Measurements from ENCODE around the gene ICAM3. TPM values are rescaled to one million over a fixed set of nuclear protein-coding genes. Genes with fewer than 3 reads are reported as not detected.

Gene ICAM3
- total RNA-seq, result 10.7 and 12.9 TPM in 2 replicates

GRCh38 chr19:10339380-10339960 is at the start of gene ICAM3:
Gene ICAM3, minus strand, starts transcription at chr19:10339624. Its CDS starts 10 bp downstream, at chr19:10339614.

DNA sequence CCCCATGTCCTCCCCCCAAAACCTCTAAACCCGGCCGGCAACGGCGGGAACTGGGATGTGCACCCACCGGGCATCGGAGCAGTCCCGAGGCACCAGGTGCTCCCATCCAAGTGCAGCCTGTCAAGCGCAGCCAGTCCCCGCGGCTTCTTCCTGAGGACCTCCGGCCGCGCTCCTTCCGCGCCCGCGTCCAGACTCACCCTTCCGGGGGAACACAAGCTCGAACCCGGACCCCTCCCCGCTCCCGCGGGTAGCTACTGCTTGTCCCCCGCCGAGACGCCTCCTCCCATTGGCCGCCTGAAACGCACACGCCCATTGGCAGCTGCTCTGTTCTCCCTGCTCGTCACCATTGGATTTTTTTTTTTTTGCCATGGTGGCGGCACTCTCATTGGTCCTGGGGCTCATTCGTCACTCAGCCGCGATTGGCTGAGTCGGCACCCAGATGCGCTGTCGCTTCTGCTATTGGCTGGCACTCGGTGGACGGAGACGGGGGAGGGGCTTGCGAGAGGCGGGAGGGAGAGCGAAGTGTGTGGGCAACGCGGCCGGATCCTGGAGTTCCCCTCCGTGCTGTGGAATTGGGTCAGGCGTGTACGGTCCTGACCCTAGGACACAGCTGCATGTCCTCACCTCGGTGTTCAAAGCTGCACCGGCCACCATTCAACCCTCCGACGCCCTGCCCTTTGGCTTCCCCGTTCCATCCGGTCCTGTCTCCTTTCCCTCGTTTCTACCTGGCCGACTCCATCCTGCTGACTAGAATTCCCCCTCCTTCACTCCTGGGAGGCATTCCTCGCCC is 41.1 kb upstream of the ICAM3 start, which contains the start of gene TYK2:
Gene TYK2 (minus strand): TSS at position 260 of the 790 bp plus-strand sequence. CDS start 2,166 bp downstream, outside the sequence.

DNA sequence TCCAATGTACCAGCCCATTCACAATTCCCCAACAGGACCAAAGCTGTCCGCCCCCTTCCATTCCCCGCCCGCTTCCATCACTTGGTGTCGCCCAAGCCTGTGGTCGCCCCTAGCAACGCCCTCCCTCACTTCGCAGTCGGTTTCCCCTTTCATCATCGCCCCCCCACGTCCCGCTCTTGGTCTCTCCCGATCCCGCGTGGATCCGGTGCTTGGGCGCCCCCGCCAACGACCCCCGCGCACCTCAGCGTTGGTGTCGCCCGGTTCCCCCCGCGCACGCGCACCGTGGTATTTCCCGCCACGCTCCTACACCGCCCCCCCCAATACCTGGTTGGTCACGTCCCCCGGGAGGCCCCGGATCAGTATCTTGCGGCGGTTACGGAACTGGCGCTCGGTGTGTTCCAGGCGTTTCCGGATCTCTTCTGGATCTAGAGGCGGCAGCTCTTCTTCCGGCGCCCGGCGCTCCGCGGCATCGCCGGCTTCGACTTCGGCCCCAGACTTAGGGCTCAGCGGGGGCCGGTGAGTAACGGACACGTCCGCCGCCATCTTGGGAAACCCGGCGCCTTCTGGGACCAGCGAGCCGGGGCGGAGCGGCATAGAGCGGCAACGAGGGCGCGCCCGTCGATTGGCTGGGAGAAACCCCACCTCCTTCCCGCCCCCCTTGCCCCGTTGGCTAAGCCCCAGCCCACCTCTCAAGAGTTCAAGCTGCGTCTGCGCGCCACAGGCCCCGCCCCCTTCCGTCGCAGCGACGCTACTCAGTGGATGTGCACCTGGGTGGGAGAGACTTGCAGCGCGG is 6.3 kb downstream of the ICAM3 start, which contains the start of gene RAVER1:
Gene RAVER1 (minus strand): TSS at position 565 of the 793 bp plus-strand sequence. CDS start 22 bp downstream, at position 543.

GRCh38 chr19:10315335-10316214 is 23.8 kb downstream of the ICAM3 start, which contains the start of gene FDX2:
Gene FDX2, minus strand, starts transcription at chr19:10316015. Its CDS starts 19 bp downstream, at chr19:10315996.

DNA sequence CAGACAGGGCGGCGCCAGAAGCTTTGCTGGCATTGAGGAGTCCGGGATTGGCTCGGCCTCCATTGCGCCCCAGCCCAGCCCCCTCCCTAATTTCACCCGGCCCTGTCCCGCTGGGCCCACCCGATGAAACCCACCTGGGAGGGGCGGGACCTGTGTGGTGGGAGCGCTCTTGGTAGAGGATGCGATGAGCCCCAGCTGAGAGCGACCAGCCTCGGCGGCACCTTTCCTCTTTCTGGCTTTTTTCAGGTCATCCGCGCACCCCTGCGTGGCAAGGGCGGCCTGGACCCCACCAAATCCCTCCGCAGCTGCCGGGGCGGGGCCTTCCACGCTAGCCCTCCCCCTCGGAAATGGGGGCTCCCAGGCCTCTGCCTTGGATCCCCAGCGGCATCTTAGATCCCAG is 30.0 kb downstream of the ICAM3 start, which contains the start of gene ZGLP1:
Gene ZGLP1 (minus strand): TSS at position 393 of the 400 bp plus-strand sequence.

GRCh38 chr19:10289836-10290356 is 49.5 kb downstream of the ICAM3 start, which contains the start of gene ICAM5:
Gene ICAM5, plus strand, starts transcription at chr19:10289952. Its CDS starts 92 bp downstream, at chr19:10290044.

DNA sequence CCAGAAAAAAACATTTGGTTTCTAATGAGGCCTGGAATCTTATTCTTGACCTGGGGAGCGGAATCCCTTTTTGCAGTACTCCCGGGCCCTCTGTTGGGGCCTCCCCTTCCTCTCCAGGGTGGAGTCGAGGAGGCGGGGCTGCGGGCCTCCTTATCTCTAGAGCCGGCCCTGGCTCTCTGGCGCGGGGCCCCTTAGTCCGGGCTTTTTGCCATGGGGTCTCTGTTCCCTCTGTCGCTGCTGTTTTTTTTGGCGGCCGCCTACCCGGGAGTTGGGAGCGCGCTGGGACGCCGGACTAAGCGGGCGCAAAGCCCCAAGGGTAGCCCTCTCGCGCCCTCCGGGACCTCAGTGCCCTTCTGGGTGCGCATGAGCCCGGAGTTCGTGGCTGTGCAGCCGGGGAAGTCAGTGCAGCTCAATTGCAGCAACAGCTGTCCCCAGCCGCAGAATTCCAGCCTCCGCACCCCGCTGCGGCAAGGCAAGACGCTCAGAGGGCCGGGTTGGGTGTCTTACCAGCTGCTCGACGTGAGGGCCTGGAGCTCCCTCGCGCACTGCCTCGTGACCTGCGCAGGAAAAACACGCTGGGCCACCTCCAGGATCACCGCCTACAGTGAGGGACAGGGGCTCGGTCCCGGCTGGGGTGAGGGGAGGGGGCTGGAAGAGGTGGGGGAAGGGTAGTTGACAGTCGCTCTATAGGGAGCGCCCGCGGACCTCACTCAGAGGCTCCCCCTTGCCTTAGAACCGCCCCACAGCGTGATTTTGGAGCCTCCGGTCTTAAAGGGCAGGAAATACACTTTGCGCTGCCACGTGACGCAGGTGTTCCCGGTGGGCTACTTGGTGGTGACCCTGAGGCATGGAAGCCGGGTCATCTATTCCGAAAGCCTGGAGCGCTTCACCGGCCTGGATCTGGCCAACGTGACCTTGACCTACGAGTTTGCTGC is 52.4 kb downstream of the ICAM3 start, which contains the start of gene ICAM4:
Gene ICAM4 (plus strand): TSS at position 153 of the 935 bp plus-strand sequence. CDS start 58 bp downstream, at position 211.

Other genes starting within 250 kb of the ICAM3 start
- gene ANGPTL6, start 236.9 kb downstream of the ICAM3 start, total RNA-seq, result 0.14 and 0.28 TPM in 2 replicates
- 22.8 and 36.7 TPM in 2 replicates for gene PPAN, start 233.3 kb downstream of the ICAM3 start, total RNA-seq
- 1.00 and 3.3 TPM in 2 replicates for gene P2RY11, start 227.9 kb downstream of the ICAM3 start, total RNA-seq
- 395 and 434 TPM in 2 replicates for gene EIF3G, start 219.7 kb downstream of the ICAM3 start, total RNA-seq
- 15.4 and 16.2 TPM in 2 replicates for gene DNMT1, start 144.7 kb downstream of the ICAM3 start, total RNA-seq
- 16.5 and 23.5 TPM in 2 replicates for gene S1PR2, start 108.3 kb downstream of the ICAM3 start, total RNA-seq
- gene MRPL4, start 87.4 kb downstream of the ICAM3 start, total RNA-seq, result 13.1 and 14.2 TPM in 2 replicates
- gene ICAM1, start 68.5 kb downstream of the ICAM3 start, total RNA-seq, result 6.3 and 13.2 TPM in 2 replicates
- 1.5 and 4.4 TPM in 2 replicates for gene ICAM4, start 52.7 kb downstream of the ICAM3 start, total RNA-seq
- 1.3 TPM in 2 replicates for gene ICAM5, start 49.7 kb downstream of the ICAM3 start, total RNA-seq
- 0.28 and 0.37 TPM in 2 replicates for gene ZGLP1, start 29.8 kb downstream of the ICAM3 start, total RNA-seq
- 15.2 and 16.6 TPM in 2 replicates for gene FDX2, start 23.6 kb downstream of the ICAM3 start, total RNA-seq
- 4.1 and 6.4 TPM in 2 replicates for gene RAVER1, start 6.1 kb downstream of the ICAM3 start, total RNA-seq
- 44.8 and 63.2 TPM in 2 replicates for gene TYK2, start 40.9 kb upstream of the ICAM3 start, total RNA-seq
- gene CDC37, start 63.9 kb upstream of the ICAM3 start, total RNA-seq, result 188 and 194 TPM in 2 replicates
- 2.7 and 3.8 TPM in 2 replicates for gene PDE4A, start 80.9 kb upstream of the ICAM3 start, total RNA-seq
- gene KEAP1, start 163.7 kb upstream of the ICAM3 start, total RNA-seq, result 81.9 and 97.7 TPM in 2 replicates
- gene S1PR5, start 177.8 kb upstream of the ICAM3 start, total RNA-seq, result 0.14 and 0.74 TPM in 2 replicates
- 10.8 and 13.2 TPM in 2 replicates for gene ATG4D, start 204.3 kb upstream of the ICAM3 start, total RNA-seq
- 7.0 and 9.1 TPM in 2 replicates for gene KRI1, start 226.4 kb upstream of the ICAM3 start, total RNA-seq
- 2.7 and 3.1 TPM in 2 replicates for gene CDKN2D, start 229.4 kb upstream of the ICAM3 start, total RNA-seq
- not detected in 2 replicates for gene AP1M2, start 247.7 kb upstream of the ICAM3 start, total RNA-seq